ENCODE data around the gene RPLP1.

Gene RPLP1

DNA sequence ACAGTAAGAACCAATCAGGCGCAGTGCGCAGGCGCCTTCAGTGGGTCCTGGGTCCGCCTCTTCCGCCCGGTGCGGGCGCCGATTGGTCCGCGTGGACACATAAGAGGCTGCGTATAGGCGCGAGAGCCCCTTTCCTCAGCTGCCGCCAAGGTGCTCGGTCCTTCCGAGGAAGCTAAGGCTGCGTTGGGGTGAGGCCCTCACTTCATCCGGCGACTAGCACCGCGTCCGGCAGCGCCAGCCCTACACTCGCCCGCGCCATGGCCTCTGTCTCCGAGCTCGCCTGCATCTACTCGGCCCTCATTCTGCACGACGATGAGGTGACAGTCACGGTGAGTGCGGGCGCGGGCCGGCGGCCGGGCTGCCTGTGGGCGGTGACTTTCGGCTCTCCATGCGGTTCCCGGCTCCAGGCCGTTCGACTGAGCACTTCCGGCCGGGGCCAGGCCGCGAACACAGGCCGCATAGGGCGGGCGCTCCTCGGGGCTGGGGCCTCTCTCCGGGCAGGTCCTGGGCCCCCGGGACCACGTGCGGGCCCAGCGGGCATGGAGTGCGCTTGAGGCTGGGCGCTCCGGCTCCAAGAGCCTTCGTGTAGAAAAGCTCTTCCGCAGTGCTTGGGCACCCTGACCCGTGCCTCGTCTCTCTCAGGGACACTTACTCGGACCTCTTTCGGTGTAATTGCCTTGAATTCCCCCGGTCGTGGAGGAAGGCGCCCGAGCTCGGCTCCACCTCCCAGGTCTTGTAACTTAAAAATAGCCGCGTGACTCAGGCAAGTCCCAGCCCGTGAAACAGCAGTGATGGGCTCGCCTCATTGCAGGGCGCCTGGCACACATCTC lies at the start of gene RPLP1:
TSS of gene RPLP1 (plus strand) at position 127 of the 830 bp plus-strand sequence. CDS start at position 258, 131 bp downstream.
- in situ Hi-C loops (cut with HindIII; ENCODE audit: low sequenced_read_pairs): no loop called here

DNA sequence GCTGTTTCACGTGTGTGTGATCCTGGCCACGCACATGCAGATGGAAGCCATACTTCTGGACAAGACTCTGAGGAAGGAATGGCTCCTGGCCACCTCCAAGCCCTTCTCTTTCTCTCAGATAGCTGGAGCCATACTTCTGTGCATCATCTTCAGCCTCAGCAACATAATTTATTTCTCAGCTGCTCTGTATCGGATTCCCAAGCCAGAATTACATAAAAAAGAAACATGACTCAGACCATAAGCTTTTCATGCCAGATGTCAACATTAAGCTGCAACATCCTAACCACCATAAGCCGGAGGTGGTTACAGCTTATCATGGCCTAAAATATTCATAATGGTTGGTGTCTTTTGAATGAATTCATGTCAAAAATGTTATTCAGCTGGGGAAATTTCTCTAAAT lies 49.0 kb upstream of the RPLP1 start:
- in situ Hi-C loops (cut with HindIII; ENCODE audit: low sequenced_read_pairs): no loop called here

DNA sequence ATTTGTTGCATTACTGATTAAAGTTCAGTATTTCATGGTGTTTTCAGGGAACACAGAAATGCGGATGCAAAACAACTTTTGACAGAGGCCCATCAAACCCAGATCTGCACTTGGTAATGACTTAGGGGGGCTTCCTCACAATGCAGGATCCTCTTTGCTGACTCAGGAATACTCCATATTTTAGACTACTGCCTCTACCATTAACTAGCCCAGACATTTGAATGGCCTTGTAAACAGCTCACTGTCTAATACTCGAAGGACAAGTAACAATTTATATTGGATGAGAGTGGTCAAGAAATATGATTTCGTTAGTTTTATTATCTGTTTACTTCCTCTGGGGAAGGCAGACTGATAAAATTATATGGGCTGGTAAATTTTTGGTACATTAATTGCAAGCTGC lies 47.5 kb upstream of the RPLP1 start:
- in situ Hi-C loops (cut with HindIII; ENCODE audit: low sequenced_read_pairs): no loop called here

DNA sequence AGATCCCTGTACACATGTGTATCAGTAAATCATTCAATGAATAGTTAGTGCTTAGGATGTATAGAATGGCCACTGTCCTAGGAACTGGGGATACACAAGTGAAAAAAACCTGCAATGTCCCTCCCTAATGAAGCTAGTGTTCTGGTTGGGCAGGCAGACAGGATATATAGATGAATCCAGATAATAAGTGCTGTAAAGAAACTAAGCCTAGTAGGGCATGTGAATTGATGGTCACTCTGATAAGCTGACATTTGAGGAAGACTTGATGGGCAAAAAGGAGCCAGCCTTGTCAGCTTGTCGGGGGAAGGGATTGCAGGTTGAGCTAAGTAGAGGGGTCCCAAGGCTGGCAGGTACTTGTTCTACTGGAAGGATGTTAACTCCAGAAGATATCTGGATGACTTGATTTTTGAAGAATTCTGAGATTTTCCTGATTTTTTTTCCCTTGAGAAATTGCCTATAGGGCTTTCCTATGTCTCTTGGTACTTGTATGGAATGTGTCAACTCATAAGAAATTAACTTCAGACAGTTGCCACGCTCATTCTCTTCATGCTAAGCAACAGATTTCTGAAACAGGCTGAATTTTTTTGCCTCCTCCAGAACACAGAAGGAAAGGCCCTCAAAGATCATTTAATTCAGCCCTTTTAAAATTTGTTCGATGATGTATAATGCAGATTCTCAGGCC lies 44.8 kb upstream of the RPLP1 start:
- in situ Hi-C loops (cut with HindIII; ENCODE audit: low sequenced_read_pairs): no loop called here

DNA sequence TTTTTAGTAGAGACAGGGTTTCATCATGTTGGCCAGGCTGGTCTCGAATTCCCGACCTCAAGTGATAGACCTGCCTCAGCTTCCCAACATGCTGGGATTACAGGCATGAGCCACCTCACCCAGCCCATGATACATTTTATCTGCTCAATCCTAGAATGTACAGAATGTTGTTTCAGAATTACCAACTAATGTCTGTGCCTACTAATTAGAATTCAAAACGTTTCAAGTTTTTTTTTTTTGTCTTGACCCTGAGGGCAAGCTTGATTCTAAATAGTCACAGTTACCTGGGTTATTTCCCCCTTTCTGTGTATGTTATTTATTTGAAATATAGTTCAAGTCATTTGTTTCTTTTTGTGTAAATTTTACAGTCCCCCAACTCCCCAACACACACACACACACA lies 43.8 kb upstream of the RPLP1 start:
- in situ Hi-C loops (cut with HindIII; ENCODE audit: low sequenced_read_pairs): no loop called here

DNA sequence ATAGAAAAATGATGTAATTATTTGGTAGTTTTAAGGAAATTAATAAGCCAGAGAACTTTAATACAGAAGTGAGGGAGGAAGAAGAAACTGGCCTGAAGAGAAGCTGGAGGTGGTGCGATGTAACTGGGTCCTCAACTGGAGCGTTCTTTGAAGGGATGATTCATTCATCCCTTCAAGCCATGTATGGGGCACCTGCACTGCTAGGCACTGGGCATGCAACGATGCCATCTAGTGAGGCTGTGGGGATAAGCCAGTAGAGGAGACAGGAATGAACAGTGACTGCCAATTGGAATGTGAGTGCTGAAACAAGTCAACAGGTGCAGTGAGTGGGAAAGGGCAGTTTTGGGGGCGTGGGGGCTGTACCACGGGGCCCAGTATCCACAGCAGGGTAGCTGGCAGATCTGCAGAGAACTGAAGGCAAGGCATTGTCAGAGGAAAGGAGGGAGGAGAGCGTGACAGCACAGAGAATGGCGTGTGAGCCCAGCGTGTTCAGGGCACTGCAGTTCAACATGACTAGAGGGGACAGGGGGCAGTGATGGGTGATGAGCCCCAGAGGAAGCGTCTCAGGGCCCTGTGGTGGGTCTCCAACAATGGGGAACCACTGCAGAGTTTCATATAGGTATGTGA lies 42.3 kb upstream of the RPLP1 start:
- in situ Hi-C loops (cut with HindIII; ENCODE audit: low sequenced_read_pairs): no loop called here

DNA sequence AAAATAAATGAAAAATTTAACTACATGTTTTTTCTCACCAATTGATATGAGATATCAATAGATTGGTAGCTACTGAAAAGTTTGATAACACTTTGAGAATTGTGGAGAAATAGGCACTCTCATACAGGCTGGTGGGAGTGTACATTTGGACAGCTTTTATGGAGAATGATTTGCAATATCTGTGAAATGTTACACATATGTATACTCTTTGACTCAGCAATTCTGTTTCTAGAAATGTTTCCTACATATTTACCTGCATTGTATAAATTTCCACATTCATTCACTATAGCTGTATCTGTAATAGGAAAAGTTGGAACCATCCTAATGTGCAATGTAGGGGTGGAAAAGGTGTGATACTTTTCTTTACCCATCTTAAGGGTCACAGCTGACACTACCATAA lies 40.3 kb upstream of the RPLP1 start:
- in situ Hi-C loops (cut with HindIII; ENCODE audit: low sequenced_read_pairs): no loop called here

DNA sequence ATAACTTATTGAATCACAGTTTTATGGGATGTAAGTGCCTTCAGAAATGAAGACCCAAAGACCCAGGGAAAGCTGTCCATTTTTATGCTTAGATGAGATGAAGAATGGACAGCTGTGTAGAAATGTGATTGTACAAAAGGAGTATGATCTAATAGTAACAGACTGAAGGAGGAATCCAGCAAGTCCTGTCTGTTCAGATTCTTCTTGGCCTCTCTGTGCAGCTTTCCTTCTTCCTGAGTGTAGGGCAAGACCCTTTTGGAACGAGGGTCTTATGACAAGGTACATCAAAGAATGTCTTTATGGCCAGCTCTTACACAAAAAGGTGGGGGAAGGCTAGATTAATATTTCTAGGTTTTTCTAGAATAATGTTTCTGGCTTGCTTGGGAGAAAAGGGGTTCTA lies 39.9 kb upstream of the RPLP1 start:
- in situ Hi-C loops (cut with HindIII; ENCODE audit: low sequenced_read_pairs): no loop called here

DNA sequence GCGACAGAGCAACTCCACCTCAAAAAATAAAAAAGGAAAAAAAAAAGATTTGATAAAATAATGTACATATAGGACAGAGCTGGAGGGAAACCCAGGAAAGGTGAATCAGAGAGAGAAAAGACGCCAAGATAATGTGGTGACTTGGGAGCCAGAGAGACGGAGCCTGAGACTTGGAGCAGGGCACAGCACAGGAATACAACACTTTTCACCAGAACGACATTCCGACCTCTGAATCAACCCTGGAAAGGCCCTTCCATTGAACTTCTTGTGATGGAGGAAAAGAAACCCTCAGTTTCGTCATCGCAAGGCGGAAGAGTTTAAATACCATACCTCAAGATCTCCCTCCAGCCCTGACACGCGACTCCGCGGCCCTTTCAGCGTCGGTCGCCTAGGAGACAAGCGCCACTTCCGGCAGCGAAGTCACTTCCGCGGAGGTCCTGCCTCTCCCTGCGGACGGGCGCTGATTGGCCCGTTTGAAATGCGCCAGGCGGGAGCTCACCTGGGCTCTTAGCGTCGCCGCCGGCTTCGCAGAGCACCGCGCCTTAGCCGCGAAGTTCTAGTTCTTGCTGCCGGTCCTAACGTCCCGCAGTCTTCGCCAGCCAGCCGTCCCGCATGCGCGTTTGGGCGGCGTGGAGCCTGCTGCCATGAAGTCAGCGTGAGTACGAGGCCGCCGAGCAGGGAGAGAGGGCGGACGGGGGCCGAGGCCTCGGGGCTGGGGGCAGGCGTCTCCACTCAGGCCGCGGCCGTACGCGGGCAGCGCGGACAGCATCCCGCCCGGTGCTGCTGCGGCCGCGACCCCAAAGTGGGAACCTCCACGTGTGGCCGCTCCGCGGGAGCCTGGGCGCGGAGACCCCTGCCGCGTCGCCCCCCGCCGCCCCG lies 38.6 kb upstream of the RPLP1 start, which contains the start of gene KIF23:
TSS of gene KIF23 (plus strand) at position 528 of the 879 bp plus-strand sequence. CDS start at position 645, 117 bp downstream.
- in situ Hi-C loops (cut with HindIII; ENCODE audit: low sequenced_read_pairs): no loop called here

DNA sequence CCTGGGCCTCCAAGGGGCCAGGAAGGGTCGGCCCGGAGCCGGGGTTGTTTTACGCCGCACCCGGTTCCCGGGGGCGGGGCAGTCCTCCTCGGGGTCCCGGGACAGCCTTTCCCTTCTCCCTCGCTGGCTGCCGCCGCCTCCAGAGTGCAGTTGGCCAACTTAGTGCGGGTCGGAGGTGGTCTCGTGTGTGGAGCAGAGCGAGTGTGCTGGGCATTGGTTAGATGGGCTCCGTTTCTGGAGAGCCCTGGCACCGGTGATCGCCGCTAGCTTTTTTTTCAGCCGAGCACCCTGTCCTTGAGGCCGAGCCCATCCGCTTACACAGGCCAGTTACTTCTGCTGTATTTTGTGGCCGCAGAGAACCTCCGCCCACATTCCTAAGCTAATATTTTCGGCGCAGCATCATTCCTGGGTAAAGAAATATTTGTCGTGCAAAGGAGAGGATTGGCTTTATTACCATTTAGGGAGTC lies 37.9 kb upstream of the RPLP1 start:
- in situ Hi-C loops (cut with HindIII; ENCODE audit: low sequenced_read_pairs): no loop called here

DNA sequence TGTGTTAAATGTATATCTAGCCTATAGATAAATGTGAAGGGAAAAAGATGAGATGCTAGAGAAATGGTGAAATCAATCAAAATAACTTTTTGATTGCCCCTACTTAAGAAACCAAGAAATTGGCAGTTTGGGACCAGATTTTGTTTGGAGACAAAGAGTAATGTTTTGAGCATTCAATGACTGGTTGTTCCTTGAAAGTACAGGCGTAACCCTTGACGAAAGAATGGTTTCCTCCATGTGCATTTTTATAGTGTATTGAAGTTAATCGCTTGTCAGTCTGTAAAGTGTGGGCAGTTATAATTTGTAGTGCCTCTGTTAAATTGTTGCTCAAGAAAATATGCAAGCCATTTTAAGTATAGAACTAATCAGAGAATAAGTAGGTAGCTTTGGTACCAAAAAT lies 37.2 kb upstream of the RPLP1 start:
- in situ Hi-C loops (cut with HindIII; ENCODE audit: low sequenced_read_pairs): no loop called here

DNA sequence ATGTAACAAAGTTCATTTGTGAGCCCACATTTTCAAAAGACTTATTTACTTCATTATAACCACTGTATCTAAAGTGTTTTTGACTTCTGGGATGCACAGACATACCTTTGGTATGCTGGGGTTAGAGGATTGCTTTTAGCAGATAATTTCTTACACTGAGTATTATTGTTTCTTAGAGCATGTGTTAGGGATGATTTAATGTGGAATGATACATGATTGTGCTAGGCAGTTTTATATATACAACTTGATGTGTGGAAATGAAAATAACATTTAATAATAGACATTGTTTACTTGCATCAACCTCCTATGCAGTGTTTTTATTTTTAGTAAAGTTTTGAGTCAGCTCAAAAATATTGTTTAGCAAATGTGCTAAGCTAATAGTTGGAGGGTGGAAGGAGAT lies 35.0 kb upstream of the RPLP1 start:
- in situ Hi-C loops (cut with HindIII; ENCODE audit: low sequenced_read_pairs): no loop called here

DNA sequence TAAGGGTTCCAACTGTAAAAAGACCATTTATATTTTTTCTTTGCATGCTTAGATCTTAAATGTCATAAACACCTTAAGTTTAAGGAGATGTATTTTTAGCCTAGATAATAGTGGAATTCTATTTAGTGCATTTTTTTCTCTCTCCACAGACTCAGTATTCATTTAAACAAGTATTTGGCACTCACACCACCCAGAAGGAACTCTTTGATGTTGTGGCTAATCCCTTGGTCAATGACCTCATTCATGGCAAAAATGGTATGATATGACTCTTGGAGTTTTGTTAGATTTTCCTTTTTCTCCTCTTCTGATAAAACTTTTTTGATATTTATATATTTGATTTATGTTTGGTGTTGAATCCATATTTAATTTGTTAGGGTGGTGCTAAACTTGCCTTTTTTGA lies 31.1 kb upstream of the RPLP1 start:
- in situ Hi-C loops (cut with HindIII; ENCODE audit: low sequenced_read_pairs): no loop called here

DNA sequence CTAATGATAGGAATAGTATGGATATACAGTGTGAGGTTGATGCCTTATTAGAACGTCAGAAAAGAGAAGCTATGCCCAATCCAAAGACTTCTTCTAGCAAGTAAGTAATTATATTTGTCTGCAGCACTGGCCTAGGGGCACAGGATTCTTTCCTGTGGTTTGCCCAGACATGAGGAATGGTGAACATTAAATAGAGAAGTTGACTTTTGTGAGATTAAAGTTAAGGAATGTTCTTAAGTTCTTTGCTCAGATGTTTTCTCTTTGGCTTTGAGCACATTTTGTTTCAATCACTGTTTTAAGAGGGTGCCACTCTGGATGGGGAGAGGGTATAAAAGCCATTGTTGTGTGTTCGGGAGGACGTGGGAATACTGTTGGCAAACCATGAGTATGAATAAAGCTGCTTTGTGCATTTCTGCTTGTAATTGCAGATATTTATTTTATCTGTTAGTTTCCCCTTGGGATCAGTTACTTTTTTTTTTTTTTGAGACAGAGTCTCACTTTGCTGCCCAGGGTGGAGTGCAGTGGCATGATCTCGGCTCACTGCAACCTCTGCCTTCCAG lies 30.2 kb upstream of the RPLP1 start:
- in situ Hi-C loops (cut with HindIII; ENCODE audit: low sequenced_read_pairs): no loop called here

DNA sequence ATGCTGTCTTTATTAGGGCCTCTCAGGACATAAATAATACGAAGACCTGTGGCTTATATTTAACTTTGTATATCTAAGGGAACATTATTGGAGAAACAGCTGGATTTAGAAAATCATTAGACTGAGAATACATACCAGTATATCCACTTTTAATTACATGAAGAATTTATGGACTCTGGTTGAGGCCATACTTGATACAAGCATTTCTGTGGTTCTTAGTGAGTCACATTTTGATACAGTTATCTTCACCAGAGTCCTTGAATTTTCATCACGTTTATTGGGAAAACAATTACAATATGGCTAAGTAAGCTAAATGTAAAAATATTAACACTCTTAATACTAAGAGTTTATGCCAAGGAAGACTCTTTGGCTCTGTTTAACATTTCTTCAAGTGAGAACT lies 28.6 kb upstream of the RPLP1 start:
- in situ Hi-C loops (cut with HindIII; ENCODE audit: low sequenced_read_pairs): no loop called here

DNA sequence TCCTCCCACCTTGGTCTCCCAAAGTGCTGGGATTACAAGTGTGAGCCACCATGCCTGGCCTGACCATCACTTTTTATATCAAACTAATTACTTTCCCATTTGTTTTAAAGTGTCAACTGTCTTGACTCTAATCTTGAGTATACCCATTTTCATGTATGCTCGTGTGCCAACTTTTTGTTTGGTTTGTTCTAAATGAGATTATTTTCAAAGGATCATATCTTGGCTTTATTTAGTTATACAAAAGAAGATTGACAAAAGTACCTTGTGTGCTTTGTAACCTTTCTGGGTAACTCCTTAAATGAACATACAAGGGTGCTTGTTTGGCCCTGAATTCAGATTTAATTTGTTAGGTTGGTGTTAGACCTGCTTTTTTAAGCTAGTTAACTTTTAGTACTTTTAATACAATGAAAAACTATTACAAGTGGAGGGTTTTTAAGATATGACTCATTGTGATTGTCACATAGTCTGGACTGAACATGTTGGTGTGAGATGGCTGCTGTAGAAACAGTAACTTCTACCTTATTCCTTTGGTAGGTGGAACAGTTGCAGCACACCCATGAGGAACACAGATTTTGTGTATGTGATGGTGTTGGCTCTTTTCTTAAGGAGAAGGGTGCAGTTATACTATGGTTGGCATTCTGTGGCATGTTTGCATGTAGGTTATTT lies 27.7 kb upstream of the RPLP1 start:
- in situ Hi-C loops (cut with HindIII; ENCODE audit: low sequenced_read_pairs): no loop called here

DNA sequence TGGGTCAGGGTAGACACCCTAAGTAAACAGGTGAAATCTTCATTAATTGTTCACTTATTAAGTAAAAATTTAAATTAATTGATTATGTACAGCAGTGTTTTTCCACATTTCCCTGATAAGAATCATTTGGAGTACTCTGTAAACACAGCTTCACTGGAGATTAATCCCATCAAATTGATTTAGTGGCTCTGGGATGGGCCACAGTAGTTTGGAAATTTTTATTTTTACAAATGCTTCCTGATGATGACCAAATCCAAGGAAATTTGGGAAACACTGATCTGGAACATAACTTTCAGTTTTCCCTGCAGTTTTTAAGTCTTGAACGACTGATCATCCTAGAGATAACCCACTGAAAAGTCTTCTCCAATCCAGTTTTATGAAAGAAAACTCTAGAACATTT lies 18.8 kb upstream of the RPLP1 start:
- in situ Hi-C loops (cut with HindIII; ENCODE audit: low sequenced_read_pairs): no loop called here

DNA sequence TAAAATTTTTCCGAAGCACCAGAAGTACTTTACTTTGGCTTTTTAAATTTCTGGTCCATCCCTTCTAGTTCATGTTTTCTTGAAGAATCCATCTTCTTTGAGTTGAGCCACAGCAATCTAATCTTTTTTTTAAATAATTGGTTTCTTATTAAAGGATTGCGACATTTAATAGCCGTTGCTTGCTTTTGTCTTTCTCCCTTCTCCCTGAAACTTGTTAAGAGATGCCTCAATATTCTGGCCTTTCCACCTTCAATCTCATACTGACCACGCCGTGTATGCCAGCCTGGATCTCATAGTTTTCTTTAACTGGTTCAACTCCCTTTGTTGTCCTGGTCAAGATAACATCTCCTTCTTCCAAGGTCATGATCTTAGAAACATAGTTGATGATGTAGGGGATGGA lies 18.4 kb upstream of the RPLP1 start:
- in situ Hi-C loops (cut with HindIII; ENCODE audit: low sequenced_read_pairs): no loop called here

DNA sequence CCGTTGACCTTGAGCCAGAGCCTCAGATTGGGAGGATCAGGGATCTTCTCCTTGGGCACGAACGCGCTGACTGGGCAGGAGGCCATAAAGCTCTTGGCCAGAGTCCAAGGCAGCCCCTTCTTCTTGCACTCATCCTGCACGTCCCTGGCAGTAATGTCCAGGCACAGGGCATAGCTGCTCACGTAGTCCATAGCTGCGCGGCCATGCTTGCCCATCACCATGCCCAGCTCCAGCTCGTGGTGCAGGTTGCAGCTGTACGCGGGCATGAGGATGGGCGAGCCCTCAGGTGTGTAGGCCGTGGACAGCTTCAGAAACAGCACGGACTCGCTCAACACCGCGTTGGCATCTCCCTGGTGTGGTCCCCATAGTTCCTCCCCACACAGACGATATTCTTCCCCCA lies 17.9 kb upstream of the RPLP1 start:
- in situ Hi-C loops (cut with HindIII; ENCODE audit: low sequenced_read_pairs): no loop called here

DNA sequence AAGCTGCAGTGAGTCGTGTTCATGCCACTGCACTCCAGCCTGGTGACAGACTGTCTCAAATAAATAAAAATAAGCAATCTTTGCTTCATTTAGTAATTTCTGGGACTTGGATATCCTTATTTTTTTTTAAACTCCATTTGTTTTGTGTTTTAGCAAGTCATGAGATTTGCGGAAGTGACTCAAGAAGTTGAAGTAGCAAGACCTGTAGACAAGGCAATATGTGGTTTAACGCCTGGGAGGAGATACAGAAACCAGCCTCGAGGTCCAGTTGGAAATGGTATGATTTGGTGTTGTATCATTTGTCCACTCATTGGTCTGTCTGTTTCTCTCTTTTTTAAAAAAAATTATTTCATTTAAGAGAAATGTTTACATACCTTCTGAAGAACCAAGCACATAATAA lies 16.6 kb upstream of the RPLP1 start:
- in situ Hi-C loops (cut with HindIII; ENCODE audit: low sequenced_read_pairs): no loop called here

All from DLD1 (cell line).